HG03196 (cell line): ENCODE results near the gene RAC2.
"Not testable (repeated sequence)": the region's sequence is repeated elsewhere in the genome, so short reads cannot be mapped to it uniquely, and the experiment has no call there.

Source experiments
- ATAC-seq: cut with Tn5 transposase; IDR thresholded peaks from one replicate; pipeline ENCODE4 v1.9.1; 2021; ENCODE audit not compliant: unreplicated experiment

RAC2 gene

GRCh38 chr22:37206841-37207821 is 36.9 kb downstream of the RAC2 start:
- no peak for ATAC-seq

DNA sequence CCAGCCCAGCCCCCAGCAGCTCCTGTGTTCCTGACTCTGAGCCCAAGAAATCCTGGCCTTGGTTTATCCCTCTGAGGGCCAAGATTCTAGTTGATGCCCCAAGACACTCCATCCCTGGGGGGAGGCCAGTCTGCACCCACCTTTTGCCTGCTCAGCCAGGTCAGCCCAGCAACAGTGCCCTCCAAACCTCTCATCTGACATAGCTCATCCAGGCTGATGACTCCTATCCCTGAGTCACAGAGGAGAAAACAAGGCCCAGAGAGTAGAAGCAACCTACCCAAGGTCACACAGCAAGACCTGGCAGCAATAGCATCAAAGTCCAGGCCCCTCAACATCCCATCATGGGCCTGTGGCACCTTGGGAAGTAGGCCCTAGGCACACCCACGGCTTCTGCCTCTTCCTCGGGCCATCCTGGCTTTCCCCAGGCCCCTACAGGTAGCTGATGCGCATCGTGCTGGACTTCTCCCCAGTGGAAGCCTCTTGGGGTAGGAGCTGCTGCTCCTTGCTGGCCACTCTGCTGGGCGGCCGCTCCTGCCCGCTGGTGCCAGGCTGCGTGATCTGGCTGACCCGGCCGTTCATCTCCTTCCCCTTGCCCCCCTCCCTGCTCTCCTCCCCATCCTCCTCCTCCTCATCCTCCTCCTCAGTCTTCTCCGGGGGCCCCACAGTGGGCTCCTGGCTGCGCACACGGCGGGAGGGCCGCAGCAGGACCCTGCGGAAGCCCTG is 37.8 kb downstream of the RAC2 start:
- ATAC-seq: no peak

DNA sequence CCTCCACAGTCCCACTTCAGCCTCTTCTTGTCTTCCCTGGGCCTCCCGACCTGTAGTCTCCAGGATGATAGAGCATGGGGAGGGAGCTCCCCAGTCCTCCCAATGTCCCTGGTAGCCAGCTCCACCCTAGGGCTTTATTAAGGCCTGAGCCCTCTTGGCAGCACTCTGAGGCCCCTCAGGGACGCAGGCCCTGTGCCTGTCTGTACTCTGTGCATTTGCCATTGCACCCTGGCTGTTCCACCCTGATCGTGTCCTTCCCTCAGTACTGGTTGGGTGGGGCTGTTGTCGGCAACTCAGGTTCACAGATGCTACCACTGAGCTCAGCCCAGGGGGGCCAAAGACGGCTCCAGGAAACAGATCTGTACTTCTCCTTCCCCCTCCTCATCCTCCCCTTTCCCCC is 39.0 kb downstream of the RAC2 start:
- no peak for ATAC-seq

DNA sequence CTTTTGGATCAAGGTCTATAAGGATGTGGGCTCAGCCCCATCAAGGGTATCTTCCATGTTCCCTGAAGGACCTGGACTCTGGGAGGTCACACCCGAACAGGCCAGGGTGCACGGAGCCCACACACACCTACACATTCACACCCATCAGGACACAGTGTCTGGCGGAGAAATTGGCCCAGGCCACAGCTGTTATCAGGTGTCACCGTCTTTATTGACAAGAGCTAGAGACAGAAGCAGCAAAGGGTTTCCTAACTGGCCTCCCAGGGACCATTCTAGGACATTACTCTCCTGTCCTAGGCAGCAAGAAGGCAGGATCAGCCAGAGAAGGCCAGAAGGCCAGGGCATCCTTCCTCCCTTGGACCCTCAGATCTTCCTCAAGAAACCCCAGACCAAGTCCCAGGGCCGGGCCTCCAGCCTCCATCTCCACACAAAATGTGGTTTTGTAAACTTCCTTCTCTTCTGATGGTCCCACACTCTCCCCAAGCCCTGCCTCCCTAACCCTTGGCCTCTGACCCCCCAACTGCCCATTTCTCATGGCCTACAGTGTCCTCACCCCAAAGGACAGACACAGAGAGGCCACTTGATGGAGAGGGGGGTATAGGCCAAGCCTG is 39.9 kb downstream of the RAC2 start:
- no peak for ATAC-seq

DNA sequence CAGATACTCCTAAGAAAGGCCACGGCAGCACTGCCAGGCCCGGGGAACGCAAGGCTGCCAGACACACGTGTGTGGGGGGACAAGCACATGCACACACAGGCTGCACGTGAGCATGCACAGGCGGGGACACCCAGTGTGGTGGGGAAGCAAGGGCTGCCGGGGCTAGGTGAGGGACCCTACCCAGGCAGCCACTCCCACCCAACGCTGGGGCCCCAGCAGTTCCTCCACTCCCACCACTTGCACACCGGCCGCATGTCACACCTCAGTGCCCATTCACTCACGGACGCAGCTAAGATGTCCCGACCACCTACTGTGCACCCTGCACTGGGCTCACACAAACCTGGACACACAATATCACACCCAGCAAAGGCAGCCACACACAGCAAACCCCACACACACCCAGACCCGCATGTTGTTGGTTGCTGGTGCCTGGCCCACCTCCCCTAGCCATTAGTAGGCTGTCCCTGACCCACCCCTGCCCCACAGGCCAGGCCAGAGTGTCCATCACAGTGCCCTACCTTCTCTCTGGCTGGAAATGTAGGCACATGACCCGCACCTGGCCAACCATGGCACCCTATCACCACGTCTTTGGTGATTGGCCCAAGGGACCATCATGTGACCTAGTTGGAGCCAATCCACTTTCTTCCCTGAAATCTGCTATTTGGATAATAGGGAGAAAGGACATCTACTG is 40.6 kb downstream of the RAC2 start:
- no peak for ATAC-seq

- no peak for ATAC-seq
Observed at GRCh38 chr22:37202716-37203115, 41.4 kb downstream of the RAC2 start.

GRCh38 chr22:37202001-37202555 is 42.0 kb downstream of the RAC2 start:
- no peak for ATAC-seq

DNA sequence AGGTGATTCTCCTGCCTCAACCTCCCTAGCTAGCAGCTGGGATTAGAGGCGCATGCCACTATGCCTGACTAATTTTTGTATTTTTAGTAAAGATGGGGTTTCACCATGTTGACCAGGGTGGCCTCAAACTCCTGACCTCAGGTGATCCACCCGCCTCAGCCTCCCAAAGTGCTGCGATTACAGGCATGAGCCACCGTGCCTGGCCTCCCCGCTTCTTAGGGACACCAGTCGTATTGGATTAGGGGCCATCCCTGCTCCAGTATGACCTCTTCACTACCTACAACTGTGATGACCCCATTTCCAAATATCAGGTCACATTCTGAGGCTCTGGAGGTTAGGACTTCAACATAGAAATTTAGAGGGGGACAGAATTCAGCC is 42.6 kb downstream of the RAC2 start:
- not testable (repeated sequence) for ATAC-seq

DNA sequence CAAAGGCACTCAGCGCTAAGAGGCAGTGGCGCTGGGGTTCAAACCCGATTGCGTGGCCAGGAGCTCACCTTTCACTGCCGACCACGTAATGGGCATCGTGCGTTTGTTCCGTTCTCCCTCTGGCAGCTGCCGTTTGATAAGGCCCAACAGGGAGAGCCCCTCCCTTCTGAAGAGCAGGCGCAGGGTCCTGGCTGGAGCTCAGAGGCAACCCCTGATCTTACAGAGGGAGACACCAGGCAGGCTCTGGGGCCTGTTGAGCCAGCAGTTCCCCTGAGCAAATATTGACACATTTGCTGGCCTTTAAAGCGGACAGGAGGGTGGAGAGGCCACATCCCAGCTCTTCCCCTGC is 44.3 kb downstream of the RAC2 start:
- ATAC-seq: no peak

- peak; percentile 92 for ATAC-seq
Observed at GRCh38 chr22:37199103-37199759, 44.8 kb downstream of the RAC2 start.

DNA sequence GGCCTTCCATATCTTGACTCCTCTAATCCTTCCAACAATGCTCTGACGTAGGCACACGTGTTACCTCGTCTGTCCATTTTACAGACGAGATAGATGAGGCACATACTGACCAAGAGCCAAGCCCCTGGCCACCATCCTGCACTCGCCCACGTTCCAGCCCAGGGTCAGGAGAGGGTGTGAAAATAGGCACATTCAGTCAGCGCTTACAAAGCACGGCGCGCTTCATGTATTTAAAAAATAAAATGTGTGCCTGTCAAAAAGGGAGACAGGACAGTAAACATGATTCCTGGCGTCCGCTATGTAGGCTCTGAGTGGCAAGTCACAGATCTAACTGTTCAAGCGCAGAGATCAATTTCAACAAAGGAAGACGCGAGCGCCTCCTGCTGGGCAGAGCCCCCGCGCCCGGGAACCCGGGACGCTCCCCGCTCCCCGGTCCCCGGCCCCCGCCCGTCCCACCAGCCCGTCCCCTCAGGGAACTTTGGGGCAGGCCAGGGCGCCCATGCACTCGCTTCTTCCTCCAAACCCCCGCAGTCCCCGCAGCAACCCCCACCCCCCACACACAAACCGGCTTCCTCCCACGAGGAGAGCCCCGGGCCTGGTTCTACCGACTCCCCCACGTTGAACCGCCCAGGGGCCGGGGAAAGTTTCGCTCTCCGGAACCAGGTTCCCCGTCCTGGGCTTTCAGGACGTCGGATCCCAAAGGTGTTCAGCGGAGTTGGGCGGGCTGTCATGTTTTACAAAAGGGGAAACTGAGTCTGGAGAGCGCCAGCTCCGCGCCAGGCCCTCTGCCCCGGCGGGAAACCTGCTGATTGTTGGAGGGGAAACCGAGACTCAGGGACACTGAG is 45.6 kb downstream of the RAC2 start:
- no peak for ATAC-seq

DNA sequence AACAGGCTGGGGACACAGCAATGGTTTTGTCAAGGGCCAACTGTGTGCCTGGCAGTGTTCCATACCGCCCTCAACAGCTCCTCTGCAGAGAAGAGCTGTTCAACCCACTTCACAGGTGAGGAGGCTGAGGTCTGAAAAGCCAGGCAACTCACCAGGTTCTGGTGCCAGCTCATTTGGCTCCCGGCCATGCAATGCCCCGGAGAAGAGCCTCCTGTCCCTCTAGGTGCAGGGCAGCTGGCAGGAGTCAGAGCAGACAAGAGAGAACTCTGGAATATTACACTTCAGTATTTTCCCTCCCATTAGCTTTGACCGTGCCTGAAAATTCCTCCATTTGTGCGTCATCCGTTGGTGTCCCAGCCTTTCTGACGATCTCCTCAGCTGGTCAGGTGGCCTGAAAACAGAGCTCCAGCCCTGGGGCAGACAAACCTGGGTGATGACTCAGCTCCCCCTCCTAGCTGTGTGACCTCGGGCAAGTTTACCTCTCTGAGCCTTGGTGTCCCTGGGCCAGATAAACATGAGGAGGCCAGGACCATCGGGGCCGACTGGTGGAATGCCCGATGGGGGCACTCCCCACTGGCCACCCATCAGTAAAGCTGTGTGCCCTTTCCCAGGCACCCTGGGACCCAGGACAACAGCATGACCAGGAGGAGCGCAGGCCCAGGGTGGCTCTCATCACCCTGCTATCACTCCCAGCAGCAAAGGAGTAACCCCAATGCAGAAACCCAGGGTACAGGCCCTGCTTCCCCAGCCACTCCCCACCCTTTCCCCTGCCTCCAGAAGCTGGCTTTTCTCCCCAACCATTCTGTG is 46.4 kb downstream of the RAC2 start:
- no peak for ATAC-seq

DNA sequence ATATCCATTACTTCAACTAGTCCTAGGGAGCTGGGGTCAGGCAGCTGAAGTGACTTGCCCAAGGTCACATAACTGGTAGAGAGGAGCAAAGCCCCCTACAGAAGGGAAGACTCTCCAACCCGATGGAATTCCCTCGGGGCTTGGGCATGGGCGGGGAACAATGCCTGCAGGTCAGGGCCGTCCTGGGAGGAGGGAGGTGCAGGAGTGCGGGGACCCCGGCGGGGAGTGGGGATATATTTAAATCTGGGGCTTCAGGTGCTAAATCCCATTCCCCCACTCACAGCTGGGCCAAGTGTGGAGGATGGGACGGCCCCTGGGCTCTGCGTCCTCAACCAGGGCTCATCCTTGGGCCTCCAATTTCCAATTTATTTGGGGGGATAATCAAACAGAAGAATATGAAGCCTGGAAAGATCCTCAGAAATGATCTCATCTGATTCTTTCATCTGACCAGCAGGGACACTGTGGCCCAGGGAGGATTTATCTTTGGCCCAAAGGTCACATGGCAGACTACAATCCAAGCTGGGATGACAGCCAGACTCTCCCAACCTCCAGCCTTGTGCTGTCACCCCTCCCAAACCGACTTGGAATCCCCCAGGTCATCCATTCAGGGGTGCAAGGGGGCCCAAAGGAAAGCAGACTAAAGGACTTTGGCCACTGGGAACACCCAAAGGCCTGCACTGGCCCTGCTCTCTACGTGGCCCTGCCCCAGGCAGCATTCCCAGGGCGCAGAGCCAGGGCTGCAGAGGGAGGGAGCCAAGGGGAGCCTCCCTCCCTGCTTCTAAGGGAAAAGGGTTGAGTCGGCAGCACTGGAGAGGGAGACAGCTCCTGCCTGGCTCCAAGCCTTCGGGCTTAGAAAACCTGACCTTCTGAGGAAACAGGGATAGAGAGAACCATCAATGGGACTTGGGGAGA is 47.3 kb downstream of the RAC2 start:
- no peak for ATAC-seq

DNA sequence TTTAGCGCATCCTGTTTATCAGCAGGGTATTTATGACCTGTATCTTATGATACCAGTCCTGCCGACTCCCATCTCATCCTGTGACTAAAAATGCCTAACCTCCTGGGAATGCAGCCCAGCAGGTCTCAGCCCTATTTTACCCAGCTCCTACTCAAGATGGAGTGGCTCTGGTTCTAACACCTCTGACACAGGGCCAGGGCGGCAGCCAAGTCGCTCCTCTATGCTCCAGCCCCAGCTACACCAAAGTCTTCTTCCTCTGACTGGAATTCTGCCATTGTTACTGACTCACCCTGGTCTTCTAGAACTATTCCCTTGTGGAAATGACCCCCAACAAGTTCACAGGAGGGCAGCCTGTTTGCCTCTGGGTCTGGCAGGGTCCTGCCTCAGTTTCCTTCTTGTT is 48.1 kb downstream of the RAC2 start:
- no peak for ATAC-seq

DNA sequence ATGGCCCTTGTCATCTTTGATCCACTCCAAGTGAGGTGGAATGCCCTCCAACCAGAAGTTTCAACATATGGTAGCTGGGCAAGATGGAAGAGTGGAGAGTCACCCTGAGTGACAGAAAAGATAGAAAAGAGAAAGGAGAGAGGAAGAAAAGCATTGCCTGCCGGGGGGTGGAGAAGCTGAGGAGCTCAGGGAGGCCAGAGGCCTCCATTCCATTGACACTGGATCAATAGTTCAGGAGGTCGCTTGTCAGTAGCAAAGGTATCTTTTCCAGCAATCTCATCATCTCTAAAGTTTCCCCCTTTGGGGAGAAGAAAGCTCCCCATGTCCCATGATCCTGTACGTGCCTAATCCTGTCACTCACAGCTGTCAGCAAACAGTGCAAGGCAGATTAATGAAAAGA is 49.3 kb downstream of the RAC2 start:
- no peak for ATAC-seq

GRCh38 chr22:37193629-37194191 is 50.4 kb downstream of the RAC2 start:
- no peak for ATAC-seq

DNA sequence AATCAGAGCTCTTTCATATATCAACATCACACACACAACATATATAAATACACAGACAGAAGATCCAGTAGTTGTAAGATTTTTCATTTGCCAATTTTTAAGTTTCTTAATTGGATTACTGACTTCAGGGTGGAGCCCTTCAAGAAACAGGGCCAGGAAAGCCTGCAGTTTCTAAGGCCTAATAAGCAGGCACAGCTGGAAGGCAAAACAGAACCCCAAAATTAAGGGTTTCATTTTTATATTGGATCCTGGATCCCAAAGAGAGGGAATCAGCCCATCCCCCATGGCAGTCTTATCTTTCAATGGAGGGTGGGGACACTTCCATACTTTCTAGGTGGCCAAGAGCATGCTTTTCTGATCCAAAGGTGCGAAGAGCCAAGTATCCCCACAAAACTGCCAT is 51.3 kb downstream of the RAC2 start:
- no peak for ATAC-seq
